ENCODE results near the gene GLP2R. TPM values are rescaled to one million over a fixed set of nuclear protein-coding genes. Genes with fewer than 3 reads are reported as not detected.

GLP2R gene
- total RNA-seq, 1 experiment from 2014 or later, result 0.08 TPM

DNA sequence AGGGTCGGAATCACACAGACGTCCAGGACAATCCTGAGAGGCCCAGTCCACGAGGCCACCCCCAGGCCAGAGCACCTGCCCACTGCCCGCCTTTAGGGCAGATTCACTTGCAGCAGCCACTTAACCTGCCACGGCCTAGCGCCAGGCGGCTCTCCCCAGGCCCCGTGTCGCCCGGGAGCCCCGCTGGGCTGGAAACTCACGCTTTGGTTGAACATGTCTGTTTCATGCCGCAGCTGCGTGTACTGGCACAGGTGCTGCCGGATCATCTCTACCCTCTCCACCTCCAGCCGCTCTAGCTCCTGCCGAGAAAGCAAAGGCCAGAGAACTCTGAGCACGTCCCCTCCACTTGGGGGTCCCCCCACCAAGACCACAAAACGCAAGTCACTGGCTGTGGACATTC, 92.1 kb downstream of the GLP2R start:
- no peak overlapping the region for H3K4me3 ChIP-seq (ENCODE audit: low read depth in 2 of 2, low read length in 2 of 2)

DNA sequence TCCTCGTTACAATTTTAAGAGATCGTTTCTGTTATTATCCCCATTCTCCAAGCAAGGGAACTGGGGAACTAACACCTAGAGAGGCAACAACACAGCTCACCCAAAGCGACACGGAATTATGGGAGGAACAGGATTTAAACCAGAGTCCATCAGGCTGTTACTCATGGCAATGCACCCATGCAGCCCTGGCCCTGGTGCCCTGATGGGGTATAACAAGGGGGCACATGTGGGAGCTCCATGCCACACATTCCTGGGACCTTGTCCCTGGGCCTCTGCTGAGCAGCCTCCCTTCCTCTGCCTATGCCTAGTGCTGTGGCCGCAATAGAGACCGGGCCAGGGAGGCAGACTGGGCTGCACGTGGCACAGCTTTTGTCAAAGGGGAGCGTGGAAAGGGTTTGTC, 92.6 kb downstream of the GLP2R start:
- TF ChIP-seq, protein P1, sequence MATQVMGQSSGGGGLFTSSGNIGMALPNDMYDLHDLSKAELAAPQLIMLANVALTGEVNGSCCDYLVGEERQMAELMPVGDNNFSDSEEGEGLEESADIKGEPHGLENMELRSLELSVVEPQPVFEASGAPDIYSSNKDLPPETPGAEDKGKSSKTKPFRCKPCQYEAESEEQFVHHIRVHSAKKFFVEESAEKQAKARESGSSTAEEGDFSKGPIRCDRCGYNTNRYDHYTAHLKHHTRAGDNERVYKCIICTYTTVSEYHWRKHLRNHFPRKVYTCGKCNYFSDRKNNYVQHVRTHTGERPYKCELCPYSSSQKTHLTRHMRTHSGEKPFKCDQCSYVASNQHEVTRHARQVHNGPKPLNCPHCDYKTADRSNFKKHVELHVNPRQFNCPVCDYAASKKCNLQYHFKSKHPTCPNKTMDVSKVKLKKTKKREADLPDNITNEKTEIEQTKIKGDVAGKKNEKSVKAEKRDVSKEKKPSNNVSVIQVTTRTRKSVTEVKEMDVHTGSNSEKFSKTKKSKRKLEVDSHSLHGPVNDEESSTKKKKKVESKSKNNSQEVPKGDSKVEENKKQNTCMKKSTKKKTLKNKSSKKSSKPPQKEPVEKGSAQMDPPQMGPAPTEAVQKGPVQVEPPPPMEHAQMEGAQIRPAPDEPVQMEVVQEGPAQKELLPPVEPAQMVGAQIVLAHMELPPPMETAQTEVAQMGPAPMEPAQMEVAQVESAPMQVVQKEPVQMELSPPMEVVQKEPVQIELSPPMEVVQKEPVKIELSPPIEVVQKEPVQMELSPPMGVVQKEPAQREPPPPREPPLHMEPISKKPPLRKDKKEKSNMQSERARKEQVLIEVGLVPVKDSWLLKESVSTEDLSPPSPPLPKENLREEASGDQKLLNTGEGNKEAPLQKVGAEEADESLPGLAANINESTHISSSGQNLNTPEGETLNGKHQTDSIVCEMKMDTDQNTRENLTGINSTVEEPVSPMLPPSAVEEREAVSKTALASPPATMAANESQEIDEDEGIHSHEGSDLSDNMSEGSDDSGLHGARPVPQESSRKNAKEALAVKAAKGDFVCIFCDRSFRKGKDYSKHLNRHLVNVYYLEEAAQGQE (IDR thresholded peaks at IDR 0.05; ENCODE audit: insufficient read depth in 1 of 2, low read depth in 2 of 2, low read length in 1 of 2), result no peak
- TF ChIP-seq POLR2AphosphoS5 (IDR thresholded peaks at IDR 0.05; ENCODE audit: low read depth, low read length), result no peak
- TF ChIP-seq SIN3A (IDR thresholded peaks at IDR 0.05; ENCODE audit: borderline replicate concordance, insufficient read depth, low read depth, low read length), result no peak
- TF ChIP-seq TCF7L2 (IDR thresholded peaks at IDR 0.05; ENCODE audit: low read depth, low read length), result no peak
- TF ChIP-seq, protein P2, sequence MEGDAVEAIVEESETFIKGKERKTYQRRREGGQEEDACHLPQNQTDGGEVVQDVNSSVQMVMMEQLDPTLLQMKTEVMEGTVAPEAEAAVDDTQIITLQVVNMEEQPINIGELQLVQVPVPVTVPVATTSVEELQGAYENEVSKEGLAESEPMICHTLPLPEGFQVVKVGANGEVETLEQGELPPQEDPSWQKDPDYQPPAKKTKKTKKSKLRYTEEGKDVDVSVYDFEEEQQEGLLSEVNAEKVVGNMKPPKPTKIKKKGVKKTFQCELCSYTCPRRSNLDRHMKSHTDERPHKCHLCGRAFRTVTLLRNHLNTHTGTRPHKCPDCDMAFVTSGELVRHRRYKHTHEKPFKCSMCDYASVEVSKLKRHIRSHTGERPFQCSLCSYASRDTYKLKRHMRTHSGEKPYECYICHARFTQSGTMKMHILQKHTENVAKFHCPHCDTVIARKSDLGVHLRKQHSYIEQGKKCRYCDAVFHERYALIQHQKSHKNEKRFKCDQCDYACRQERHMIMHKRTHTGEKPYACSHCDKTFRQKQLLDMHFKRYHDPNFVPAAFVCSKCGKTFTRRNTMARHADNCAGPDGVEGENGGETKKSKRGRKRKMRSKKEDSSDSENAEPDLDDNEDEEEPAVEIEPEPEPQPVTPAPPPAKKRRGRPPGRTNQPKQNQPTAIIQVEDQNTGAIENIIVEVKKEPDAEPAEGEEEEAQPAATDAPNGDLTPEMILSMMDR (IDR thresholded peaks at IDR 0.05), result no peak
- BruUV-seq (replicated peaks), result no TSS peak
- H3K36me3 ChIP-seq (ENCODE audit: control insufficient read depth, insufficient read depth, low read length), result no peaks in the 10 kb centered on the region
- no peak for ATAC-seq
- no peak for DNase-seq (ENCODE audit: low read depth, low spot score)
- CTCF ChIA-PET, result no interaction called here
- POLR2A ChIA-PET, result no interaction called here
- H3K4me3 ChIP-seq (ENCODE audit: low read depth in 2 of 2, low read length in 2 of 2), result no peak overlapping the region
- intact Hi-C loops (cut with micrococcal nuclease; ENCODE audit: unreplicated experiment) (no loop called here), in situ Hi-C loops (cut with HindIII; ENCODE audit: low pct_unique_long_range_greater_than_20kb, low sequenced_read_pairs) (no loop called here)
- no peak overlapping the region for H3K27ac ChIP-seq (ENCODE audit: low read length)
- H3K4me1 ChIP-seq (ENCODE audit: control insufficient read depth, insufficient read depth, low read length), result no peaks in the 10 kb centered on the region
- H3K27me3 ChIP-seq (ENCODE audit: control insufficient read depth, insufficient read depth, low read length), result no peaks in the 10 kb centered on the region
- no peaks in the 10 kb centered on the region for H3K9me3 ChIP-seq (ENCODE audit: control insufficient read depth, insufficient read depth, low read depth, low read length)

More for the DNA sequence above, 92.1 kb downstream of the GLP2R start:
- POLR2A ChIA-PET, result no interaction called here
- no TSS peak for BruUV-seq (replicated peaks)
- Histone ChIP-seq H3K36me3 (ENCODE audit: control insufficient read depth, insufficient read depth, low read length) (no peaks in the 10 kb centered on the region), H3K27me3 (ENCODE audit: control insufficient read depth, insufficient read depth, low read length) (no peaks in the 10 kb centered on the region), H3K4me1 (ENCODE audit: control insufficient read depth, insufficient read depth, low read length) (no peaks in the 10 kb centered on the region), H3K9me3 (ENCODE audit: control insufficient read depth, insufficient read depth, low read depth, low read length) (no peaks in the 10 kb centered on the region), H3K27ac (ENCODE audit: low read length) (no peak overlapping the region)
- no peak for ATAC-seq
- no peak for DNase-seq (ENCODE audit: low read depth, low spot score)
- TF ChIP-seq, protein P1 (IDR thresholded peaks at IDR 0.05; ENCODE audit: insufficient read depth in 1 of 2, low read depth in 2 of 2, low read length in 1 of 2), result no peak
- TF ChIP-seq SIN3A (IDR thresholded peaks at IDR 0.05; ENCODE audit: borderline replicate concordance, insufficient read depth, low read depth, low read length), result no peak
- no peak for TF ChIP-seq POLR2AphosphoS5 (IDR thresholded peaks at IDR 0.05; ENCODE audit: low read depth, low read length)
- CTCF ChIA-PET, result no interaction called here
- in situ Hi-C loops (cut with HindIII; ENCODE audit: low pct_unique_long_range_greater_than_20kb, low sequenced_read_pairs) (no loop called here), intact Hi-C loops (cut with micrococcal nuclease; ENCODE audit: unreplicated experiment) (no loop called here)

Measured in Panc1 (cell line).